Stimulated activated naive B cell treated with anti-CD40 and anti-IgM and Interleukin-4, amounts not matched to agents 10 μg/mL and 1 μg/mL and 100 μg/mL, for 72 hours (primary cell): ENCODE measurements around the gene MCEMP1.

Experiments used
- ATAC-seq, 2 donors: fragments of 150-1000 bp; cut with Tn5 transposase; replicated peaks; 2 replicates each; pipeline ENCODE4 v1.10.0; 2021; ENCODE audit warnings: moderate library complexity in 1 of 2
- DNase-seq: peaks from one replicate; pipeline ENCODE4 v3.0.0; 2021
- H3K27ac Mint-ChIP-seq: one replicate; pipeline ENCODE4 v1.8.0; 2022; ENCODE audit warnings: mild to moderate bottlenecking, mixed read lengths
- H3K27me3 Mint-ChIP-seq, 2 donors: one replicate each; pipeline ENCODE4 v1.8.0; 2022; ENCODE audit warnings: mixed read lengths in 2 of 2
- H3K36me3 Mint-ChIP-seq, 2 donors: one replicate each; pipeline ENCODE4 v1.8.0; 2022; ENCODE audit warnings: mixed read lengths in 2 of 2, mild to moderate bottlenecking in 1 of 2
- H3K4me1 Mint-ChIP-seq, 2 donors: one replicate each; pipeline ENCODE4 v1.8.0; 2022; ENCODE audit warnings: mixed read lengths in 2 of 2, mild to moderate bottlenecking in 1 of 2
- H3K4me3 Mint-ChIP-seq, 2 donors: one replicate each; pipeline ENCODE4 v1.8.0; 2022; ENCODE audit warnings: mild to moderate bottlenecking in 2 of 2, mixed read lengths in 2 of 2, moderate library complexity in 1 of 2
- H3K9me3 Mint-ChIP-seq, 2 donors: one replicate each; pipeline ENCODE4 v1.8.0; 2022; ENCODE audit warnings: mixed read lengths in 2 of 2, mild to moderate bottlenecking in 1 of 2

Gene MCEMP1

GRCh38 chr19:7722231-7722651 is 45.4 kb downstream of the MCEMP1 start:
- DNase-seq (peak; percentile 74), ATAC-seq (peak; percentile 86 to 87)
- Mint-ChIP-seq H3K4me3 (peak overlapping the region in 1 of 2 donors; percentile 3), H3K4me1 (peaks cover 41 to 83% of the 10 kb centered on the region in 2 donors), H3K27me3 (no peaks in the 10 kb centered on the region), H3K27ac (peak overlapping the region; percentile 39), H3K36me3 (peaks cover 14 to 22% of the 10 kb centered on the region in 2 donors), H3K9me3 (peaks cover 6 to 7% of the 10 kb centered on the region in 2 donors)

DNA sequence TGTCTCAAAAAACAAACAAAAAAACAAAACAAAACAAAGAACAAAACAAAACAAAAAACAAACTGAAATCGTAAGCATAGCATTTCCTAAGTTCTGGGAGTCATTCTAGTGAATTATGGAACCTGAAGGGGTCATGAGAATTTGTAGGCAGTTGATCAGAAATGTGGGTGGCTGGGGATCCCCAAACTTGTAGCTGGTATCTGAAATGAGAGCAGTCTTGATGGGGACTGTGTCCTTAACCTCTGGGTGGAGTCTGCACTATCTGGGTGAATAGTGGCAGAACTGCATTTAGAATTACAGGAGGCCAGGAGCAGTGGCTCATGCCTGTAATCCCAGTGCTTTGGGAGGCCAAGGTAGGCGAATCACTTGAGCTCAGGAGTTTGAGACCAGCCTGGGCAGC is 48.9 kb downstream of the MCEMP1 start:
- Mint-ChIP-seq H3K36me3 (peaks cover 28 to 30% of the 10 kb centered on the region in 2 donors), H3K4me3 (no peak overlapping the region), H3K27me3 (peaks cover 10 to 20% of the 10 kb centered on the region in 2 donors), H3K4me1 (peaks cover 43 to 81% of the 10 kb centered on the region in 2 donors), H3K9me3 (peaks cover 7 to 10% of the 10 kb centered on the region in 2 donors), H3K27ac (peak overlapping the region; percentile 31)
- DNase-seq = no peak
- ATAC-seq = no peak

DNA sequence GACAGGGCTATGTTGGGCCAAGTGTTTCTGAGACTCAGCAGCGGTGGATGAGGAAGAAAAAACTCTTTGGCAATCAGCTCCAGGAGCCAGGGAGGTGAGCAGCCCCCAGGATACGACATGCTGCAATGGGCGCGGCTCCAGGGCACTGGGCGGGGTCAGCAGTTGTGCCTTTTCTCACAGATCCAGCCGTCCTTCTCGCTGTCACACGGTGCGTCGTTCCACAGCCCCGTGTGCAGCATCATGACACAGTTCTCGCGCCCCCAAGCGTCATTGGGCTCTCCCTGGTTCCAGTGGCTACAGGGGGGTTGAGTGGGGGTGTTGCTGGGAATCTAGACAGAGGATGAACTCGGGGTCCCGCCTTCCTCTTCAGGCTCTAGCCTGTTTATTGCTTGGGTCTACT is 52.3 kb downstream of the MCEMP1 start:
- peak; percentile 50 to 66 for ATAC-seq
- peaks cover 13 to 25% of the 10 kb centered on the region in 2 donors for H3K27me3 Mint-ChIP-seq
- H3K4me1 Mint-ChIP-seq = peaks cover 32 to 65% of the 10 kb centered on the region in 2 donors
- no peak for DNase-seq
- peak overlapping the region; percentile 93 for H3K27ac Mint-ChIP-seq
- H3K36me3 Mint-ChIP-seq = peaks cover 18 to 19% of the 10 kb centered on the region in 2 donors
- peaks cover 7% of the 10 kb centered on the region in 2 donors for H3K9me3 Mint-ChIP-seq
- H3K4me3 Mint-ChIP-seq = peak overlapping the region; percentile 84 to 90
